PC-3 (cell line): ENCODE results near the gene STAG1.

Experiments
- EZH2 ChIP-seq: fragments of 300-600 bp; sonication (generic); IDR thresholded peaks from one replicate; pipeline ENCODE4 v1.6.1; 2017; ENCODE audit warnings: antibody characterized with exemption, mild to moderate bottlenecking, low read length; ENCODE audit not compliant: unreplicated experiment
- EZH2phosphoT487 ChIP-seq: fragments of 300-600 bp; sonication (generic); IDR thresholded peaks from 2 replicates; pipeline ENCODE4 v1.6.1; 2018; ENCODE audit warnings: mild to moderate bottlenecking, antibody characterized with exemption, low read length, borderline replicate concordance
- TF ChIP-seq, protein P1 (sequence below): fragments of 300-600 bp; sonication (generic); conservative IDR thresholded peaks from 2 replicates; pipeline ENCODE4 v1.5.1; 2017; ENCODE audit warnings: antibody characterized with exemption, low read depth, mild to moderate bottlenecking, low read length

DNA sequence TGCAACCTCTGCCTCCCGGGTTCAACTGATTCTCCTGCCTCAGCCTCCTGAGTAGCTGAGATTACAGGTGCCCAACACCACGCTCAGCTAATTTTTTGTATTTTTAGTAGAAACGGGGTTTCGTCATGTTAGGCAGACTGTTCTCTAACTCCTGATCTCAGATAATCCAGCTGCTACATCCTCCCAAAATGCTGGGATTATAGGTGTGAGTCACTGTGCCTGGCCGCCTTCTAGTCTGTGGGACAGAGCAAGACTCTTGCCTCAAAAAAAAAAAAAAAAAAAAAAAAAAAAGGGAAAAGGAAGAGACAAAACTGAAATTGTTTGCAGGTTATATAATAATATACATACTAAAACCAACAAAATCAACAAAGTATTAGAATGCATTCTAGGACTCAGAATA lies 286.9 kb downstream of the STAG1 start:
- TF ChIP-seq EZH2 (no peak), EZH2phosphoT487 (no peak)
- TF ChIP-seq, protein P1, sequence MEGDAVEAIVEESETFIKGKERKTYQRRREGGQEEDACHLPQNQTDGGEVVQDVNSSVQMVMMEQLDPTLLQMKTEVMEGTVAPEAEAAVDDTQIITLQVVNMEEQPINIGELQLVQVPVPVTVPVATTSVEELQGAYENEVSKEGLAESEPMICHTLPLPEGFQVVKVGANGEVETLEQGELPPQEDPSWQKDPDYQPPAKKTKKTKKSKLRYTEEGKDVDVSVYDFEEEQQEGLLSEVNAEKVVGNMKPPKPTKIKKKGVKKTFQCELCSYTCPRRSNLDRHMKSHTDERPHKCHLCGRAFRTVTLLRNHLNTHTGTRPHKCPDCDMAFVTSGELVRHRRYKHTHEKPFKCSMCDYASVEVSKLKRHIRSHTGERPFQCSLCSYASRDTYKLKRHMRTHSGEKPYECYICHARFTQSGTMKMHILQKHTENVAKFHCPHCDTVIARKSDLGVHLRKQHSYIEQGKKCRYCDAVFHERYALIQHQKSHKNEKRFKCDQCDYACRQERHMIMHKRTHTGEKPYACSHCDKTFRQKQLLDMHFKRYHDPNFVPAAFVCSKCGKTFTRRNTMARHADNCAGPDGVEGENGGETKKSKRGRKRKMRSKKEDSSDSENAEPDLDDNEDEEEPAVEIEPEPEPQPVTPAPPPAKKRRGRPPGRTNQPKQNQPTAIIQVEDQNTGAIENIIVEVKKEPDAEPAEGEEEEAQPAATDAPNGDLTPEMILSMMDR: no peak
